Karpas-422 (cell line): ENCODE results near the gene ATRIP. TPM values are rescaled to one million over a fixed set of nuclear protein-coding genes. Genes with fewer than 3 reads are reported as not detected.
A peak's percentile ranks its signal among the peaks of the same experiment; 100 is the strongest.
"Not testable (repeated sequence)": the region's sequence is repeated elsewhere in the genome, so short reads cannot be mapped to it uniquely, and the experiment has no call there.

Experiments used
- DNase-seq: peaks from one replicate; pipeline ENCODE4 v3.0.0-alpha.2; 2015
- H2AFZ ChIP-seq: fragments of 200-600 bp; sonication (generic); 2 replicates; pipeline ENCODE4 v1.6.1; 2014; ENCODE audit warnings: antibody characterized with exemption, low read length, mixed read lengths
- H3K27ac ChIP-seq: fragments of 200-600 bp; sonication (generic); 2 replicates; pipeline ENCODE4 v1.5.1; 2014; ENCODE audit warnings: mild to moderate bottlenecking, low read length, moderate library complexity
- H3K27me3 ChIP-seq: fragments of 200-600 bp; sonication (generic); 2 replicates; pipeline ENCODE4 v1.6.1; 2014; ENCODE audit warnings: low read length, mixed read lengths
- H3K36me3 ChIP-seq: fragments of 200-600 bp; sonication (generic); 2 replicates; pipeline ENCODE4 v1.6.1; 2014; ENCODE audit warnings: low read length, mixed read lengths; ENCODE audit not compliant: insufficient read depth
- H3K4me1 ChIP-seq: fragments of 200-600 bp; sonication (generic); 2 replicates; pipeline ENCODE4 v1.6.1; 2014; ENCODE audit warnings: mild to moderate bottlenecking, low read length, mixed read lengths
- H3K4me2 ChIP-seq: fragments of 200-600 bp; sonication (generic); 2 replicates; pipeline ENCODE4 v1.6.1; 2014; ENCODE audit warnings: low read length, low read depth, mild to moderate bottlenecking; ENCODE audit not compliant: poor library complexity, severe bottlenecking
- H3K4me3 ChIP-seq: fragments of 200-600 bp; sonication (generic); 2 replicates; pipeline ENCODE4 v1.5.1; 2014; ENCODE audit warnings: mild to moderate bottlenecking, antibody characterized with exemption, low read length, mixed read lengths
- H3K79me2 ChIP-seq: fragments of 200-600 bp; sonication (generic); 2 replicates; pipeline ENCODE4 v1.6.1; 2014; ENCODE audit warnings: mild to moderate bottlenecking, low read length, mixed read lengths
- H3K9ac ChIP-seq: fragments of 200-600 bp; sonication (generic); 2 replicates; pipeline ENCODE4 v1.6.0; 2014; ENCODE audit warnings: low read length
- H3K9me2 ChIP-seq: fragments of 200-600 bp; sonication (generic), shearing (Covaris generic); replicated peaks from 2 replicates; pipeline ENCODE4 v1.6.0; 2014; ENCODE audit warnings: mild to moderate bottlenecking, low read length, moderate library complexity; ENCODE audit not compliant: insufficient read depth
- H3K9me3 ChIP-seq: fragments of 300-700, 200-600 bp; sonication (generic); 2 replicates; pipeline ENCODE4 v1.6.1; 2014; ENCODE audit warnings: low read length, mixed read lengths
- H4K20me1 ChIP-seq: fragments of 200-600 bp; sonication (generic); 2 replicates; pipeline ENCODE4 v1.6.1; 2014; ENCODE audit warnings: mild to moderate bottlenecking, antibody characterized with exemption, low read length, low read depth; ENCODE audit not compliant: insufficient read depth
- total RNA-seq: library from RNA; depleted of rRNA; stranded (reverse); fragments of >200 nt; shearing (Covaris generic); gene quantifications from 2 replicates; pipeline ENCODE4 v1.2.3, GENCODE V29; 2014; ENCODE audit warnings: low replicate concordance; rRNA removed

The ATRIP gene
- total RNA-seq: 7.3 and 10.9 TPM in 2 replicates

GRCh38 chr3:48446425-48447193, at the start of gene ATRIP:
TSS of gene ATRIP (plus strand) at chr3:48446737. CDS start at chr3:48446846, 109 bp downstream.
- Histone ChIP-seq H2AFZ (peak within 1 kb of the TSS; percentile 44; the same call in 1 of the 2 replicates), H3K27ac (peak within 1 kb of the TSS; percentile 28; the same call in 1 of the 2 replicates), H3K9me3 (no peaks in the 10 kb centered on the region), H3K27me3 (no peaks in the 10 kb centered on the region), H3K4me1 (peaks cover 34% of the 10 kb centered on the region), H3K4me3 (peak within 1 kb of the TSS; percentile 80), H3K4me2 (peak within 1 kb of the TSS; percentile 91), H4K20me1 (no peaks in the 10 kb centered on the region; the same call in 1 of the 2 replicates), H3K79me2 (peaks cover 42% of the 10 kb centered on the region), H3K9ac (peak within 1 kb of the TSS; percentile 82), H3K36me3 (peaks cover 19% of the 10 kb centered on the region), H3K9me2 (no peaks in the 10 kb centered on the region)
- peak; percentile 96 for DNase-seq

- no peak for DNase-seq
- H3K27me3 ChIP-seq: no peaks in the 10 kb centered on the region
- H3K4me1 ChIP-seq: peaks cover 7% of the 10 kb centered on the region
- no peak overlapping the region for H3K9ac ChIP-seq
- no peak overlapping the region for H3K27ac ChIP-seq
- H3K9me3 ChIP-seq: no peaks in the 10 kb centered on the region
- no peaks in the 10 kb centered on the region for H3K9me2 ChIP-seq
- H3K79me2 ChIP-seq: no peaks in the 10 kb centered on the region
- H2AFZ ChIP-seq: no peak overlapping the region
- H4K20me1 ChIP-seq: no peaks in the 10 kb centered on the region
- H3K4me3 ChIP-seq: no peak overlapping the region
- no peaks in the 10 kb centered on the region for H3K36me3 ChIP-seq
- H3K4me2 ChIP-seq: no peak overlapping the region
These were observed 48.5 kb upstream of the ATRIP start for GRCh38 chr3:48397767-48398681.

GRCh38 chr3:48398701-48399386, 47.7 kb upstream of the ATRIP start:
- Histone ChIP-seq H2AFZ (no peak overlapping the region), H3K9me2 (no peaks in the 10 kb centered on the region), H3K9ac (no peak overlapping the region), H3K27me3 (no peaks in the 10 kb centered on the region), H3K79me2 (no peaks in the 10 kb centered on the region), H3K4me2 (no peak overlapping the region), H4K20me1 (no peaks in the 10 kb centered on the region), H3K4me3 (no peak overlapping the region), H3K27ac (no peak overlapping the region), H3K4me1 (peaks cover 7% of the 10 kb centered on the region), H3K36me3 (no peaks in the 10 kb centered on the region), H3K9me3 (no peaks in the 10 kb centered on the region)
- DNase-seq: no peak

- no peak for DNase-seq
- no peak overlapping the region for H3K9ac ChIP-seq
These were observed 47.0 kb upstream of the ATRIP start for GRCh38 chr3:48399387-48400172.

GRCh38 chr3:48400824-48401433, 45.6 kb upstream of the ATRIP start:
- H3K9me3 ChIP-seq: no peaks in the 10 kb centered on the region
- H3K79me2 ChIP-seq: no peaks in the 10 kb centered on the region
- H2AFZ ChIP-seq: no peak overlapping the region
- DNase-seq: peak; percentile 85
- no peaks in the 10 kb centered on the region for H4K20me1 ChIP-seq
- H3K9ac ChIP-seq: no peak overlapping the region
- no peaks in the 10 kb centered on the region for H3K27me3 ChIP-seq
- H3K4me2 ChIP-seq: no peak overlapping the region
- no peaks in the 10 kb centered on the region for H3K9me2 ChIP-seq
- no peaks in the 10 kb centered on the region for H3K36me3 ChIP-seq
- H3K4me3 ChIP-seq: no peak overlapping the region
- H3K27ac ChIP-seq: no peak overlapping the region
- H3K4me1 ChIP-seq: no peaks in the 10 kb centered on the region

More at GRCh38 chr3:48399387-48400172, 47.0 kb upstream of the ATRIP start:
- Histone ChIP-seq H3K27ac (no peak overlapping the region), H3K9me3 (no peaks in the 10 kb centered on the region), H3K4me1 (peaks cover 7% of the 10 kb centered on the region), H3K4me3 (no peak overlapping the region), H3K36me3 (no peaks in the 10 kb centered on the region), H3K27me3 (no peaks in the 10 kb centered on the region), H3K79me2 (no peaks in the 10 kb centered on the region), H2AFZ (no peak overlapping the region), H3K9me2 (no peaks in the 10 kb centered on the region), H3K4me2 (no peak overlapping the region), H4K20me1 (no peaks in the 10 kb centered on the region)

GRCh38 chr3:48401434-48401901, 45.1 kb upstream of the ATRIP start:
- not testable (repeated sequence) for H3K27me3 ChIP-seq, H3K4me2 ChIP-seq, H3K9ac ChIP-seq, H4K20me1 ChIP-seq, DNase-seq, H3K9me3 ChIP-seq, H3K4me1 ChIP-seq, H3K27ac ChIP-seq, H3K4me3 ChIP-seq, H3K79me2 ChIP-seq, H3K9me2 ChIP-seq, H2AFZ ChIP-seq, H3K36me3 ChIP-seq

- no peaks in the 10 kb centered on the region for H3K9me2 ChIP-seq
- no peak overlapping the region for H3K9ac ChIP-seq
- no peaks in the 10 kb centered on the region for H4K20me1 ChIP-seq
- no peaks in the 10 kb centered on the region for H3K4me1 ChIP-seq
- H3K79me2 ChIP-seq: no peaks in the 10 kb centered on the region
- no peak overlapping the region for H3K4me3 ChIP-seq
- no peaks in the 10 kb centered on the region for H3K27me3 ChIP-seq
- no peak for DNase-seq
- no peak overlapping the region for H3K27ac ChIP-seq
- H3K9me3 ChIP-seq: no peaks in the 10 kb centered on the region
- H3K36me3 ChIP-seq: no peaks in the 10 kb centered on the region
- H3K4me2 ChIP-seq: no peak overlapping the region
- no peak overlapping the region for H2AFZ ChIP-seq
These were observed 44.2 kb upstream of the ATRIP start for GRCh38 chr3:48402281-48402732.
